NCI-H524 (cell line): ENCODE data around the gene SELENOF.
A peak's percentile ranks its signal among the peaks of the same experiment; 100 is the strongest.

ENCODE experiments used
- DNase-seq, 2 experiments: peaks; one replicate each; lab custom pipeline; 2025; lab: John Stamatoyannopoulos, UW

SELENOF gene

DNA sequence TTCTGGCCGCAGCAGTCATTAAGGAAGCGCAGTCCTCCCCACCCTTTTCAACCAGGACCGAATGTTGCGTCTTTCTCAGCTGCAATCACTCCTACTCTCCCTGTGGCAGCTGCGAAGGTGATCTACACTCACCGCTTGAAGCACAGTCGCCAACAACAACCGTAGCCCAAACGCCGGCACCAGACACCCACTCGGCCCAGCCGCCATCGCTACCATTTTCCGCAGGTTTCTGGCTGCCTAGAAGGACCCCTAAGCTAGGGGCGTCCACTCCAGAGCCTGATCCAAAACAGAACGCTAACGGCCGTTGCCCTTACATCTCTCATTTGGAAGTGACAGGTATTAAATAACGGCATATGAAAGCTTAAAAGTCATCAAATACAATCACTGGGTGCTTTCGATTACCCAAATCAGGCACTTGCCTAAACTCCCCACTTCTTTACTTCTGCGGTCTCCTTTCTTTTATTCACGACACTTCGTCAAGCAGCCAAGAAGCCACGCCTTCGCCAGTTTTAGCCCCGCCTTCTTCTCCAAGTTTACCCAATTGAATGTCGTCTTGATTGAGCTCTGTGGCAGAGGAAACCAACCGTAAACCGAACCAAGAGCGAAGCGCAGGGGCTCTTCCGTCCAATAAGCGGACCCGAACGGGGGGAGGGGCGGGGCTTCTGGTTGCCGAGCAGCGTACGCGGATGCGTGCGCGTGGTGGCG lies at the start of gene SELENOF:
Gene SELENOF (minus strand): TSS at position 231 of the 705 bp plus-strand sequence. CDS start 15 bp downstream, at position 216.
- peak; percentile 98 to 100 for DNase-seq

DNA sequence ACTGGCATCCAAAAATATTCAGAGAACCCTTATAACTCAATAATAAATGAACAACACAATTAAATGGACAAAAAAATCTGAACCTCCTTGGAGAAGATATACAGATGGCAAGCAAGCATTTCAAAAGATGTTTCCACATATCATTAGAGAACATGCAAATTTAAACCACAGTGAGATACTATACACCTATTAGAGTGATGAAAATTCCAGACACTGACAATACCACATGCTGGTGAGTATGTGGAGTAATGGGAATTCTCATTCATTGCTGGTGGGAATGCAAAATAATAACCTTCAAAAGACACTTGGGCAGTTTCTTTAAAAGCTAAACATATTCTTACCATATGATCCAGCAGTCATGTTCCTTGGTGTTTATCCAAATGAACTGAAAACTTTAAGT lies 46.6 kb upstream of the SELENOF start:
- no peak for DNase-seq

DNA sequence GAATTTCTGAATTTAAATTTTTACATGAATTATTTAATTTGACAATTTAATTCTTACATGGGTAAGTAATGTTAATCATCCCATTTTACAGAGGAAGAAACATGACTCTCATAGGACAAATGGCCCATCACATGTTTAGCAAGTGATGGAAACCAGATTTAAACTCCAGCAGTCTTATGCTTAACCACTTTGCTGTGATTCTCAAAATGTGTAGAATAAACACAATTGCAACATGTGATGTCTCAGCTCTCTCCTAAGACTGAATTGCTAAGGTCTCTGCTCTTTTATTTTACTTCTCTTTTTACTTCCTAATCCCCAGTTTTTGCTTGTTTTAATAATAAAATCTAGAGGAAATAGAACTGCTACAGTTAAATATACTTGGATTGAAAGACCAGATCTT lies 43.3 kb upstream of the SELENOF start:
- no peak for DNase-seq

DNA sequence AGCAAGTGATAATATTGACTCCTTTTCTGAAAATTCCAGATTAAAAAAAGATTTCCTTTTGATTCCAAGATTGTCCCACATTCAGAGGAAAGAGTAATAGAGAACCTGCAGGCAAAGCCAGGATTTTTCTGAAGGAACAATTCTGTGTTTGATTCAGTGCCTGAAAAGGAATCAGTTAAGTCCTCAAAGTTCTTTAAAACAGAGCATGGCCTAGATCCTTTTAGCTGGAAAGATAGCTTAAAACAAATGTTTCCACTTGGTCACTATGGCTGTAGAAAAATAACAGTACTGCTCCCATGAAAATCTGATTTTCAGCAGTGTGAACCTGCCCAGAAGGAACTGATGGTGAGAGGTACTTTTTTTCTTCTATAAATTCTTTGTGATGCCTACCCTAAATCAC lies 42.3 kb upstream of the SELENOF start:
- DNase-seq = no peak

DNA sequence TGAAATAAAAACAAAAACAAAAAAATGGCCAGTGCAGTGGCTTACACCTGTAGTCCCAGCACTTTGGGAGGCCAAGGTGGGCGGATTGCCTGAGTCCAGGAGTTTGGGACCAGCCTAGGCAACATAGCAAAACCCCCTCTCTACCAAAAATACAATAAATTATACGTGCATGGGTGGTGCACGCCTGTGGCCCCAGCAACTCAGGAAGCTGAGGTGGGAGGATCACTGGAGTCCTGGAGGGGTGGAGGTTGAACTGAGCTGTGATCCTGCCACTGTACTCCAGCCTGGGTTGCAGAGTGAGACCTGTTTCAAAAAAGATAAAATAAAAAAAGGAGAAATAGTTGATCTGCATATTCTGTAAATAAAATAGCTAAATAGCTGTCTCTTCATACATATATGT lies 41.8 kb upstream of the SELENOF start:
- no peak for DNase-seq

DNA sequence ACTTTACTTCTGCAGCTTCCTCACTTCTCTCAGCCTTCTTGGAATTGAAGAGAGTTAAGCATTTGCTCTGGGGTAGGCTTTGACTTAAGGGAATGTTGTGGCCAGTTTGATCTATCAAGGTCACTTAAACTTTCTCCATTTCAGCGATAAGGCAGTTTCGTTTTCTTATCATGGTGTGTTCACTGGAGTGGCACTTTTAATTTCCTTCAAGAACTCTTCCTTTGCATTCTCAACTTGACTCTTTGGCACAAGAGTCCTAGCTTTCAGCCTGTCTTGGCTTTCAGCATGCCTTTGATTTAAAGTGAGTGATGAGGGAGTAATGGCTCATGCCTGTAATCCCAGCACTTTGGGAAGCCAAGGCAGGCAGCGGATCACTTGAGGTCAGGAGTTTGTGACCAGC lies 39.2 kb upstream of the SELENOF start:
- DNase-seq = no peak

DNA sequence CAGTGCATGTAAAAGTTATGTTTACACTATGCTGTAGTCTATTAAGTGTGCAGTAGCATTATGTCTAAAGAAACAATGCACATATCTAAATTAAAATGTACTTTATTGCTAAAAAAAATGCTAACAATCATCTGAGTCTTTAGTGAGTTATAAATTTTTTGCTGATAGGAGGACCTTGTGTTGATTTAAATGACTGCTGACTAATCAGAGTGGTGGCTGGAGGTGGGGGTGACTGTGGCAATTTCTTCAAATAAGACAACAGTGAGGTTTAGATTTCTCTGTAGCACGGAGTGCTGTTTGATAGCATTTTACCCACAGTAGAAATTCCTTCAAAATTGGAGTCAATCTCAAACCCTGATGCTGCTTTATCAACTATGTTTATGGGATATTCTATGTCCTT lies 37.5 kb upstream of the SELENOF start:
- no peak for DNase-seq

DNA sequence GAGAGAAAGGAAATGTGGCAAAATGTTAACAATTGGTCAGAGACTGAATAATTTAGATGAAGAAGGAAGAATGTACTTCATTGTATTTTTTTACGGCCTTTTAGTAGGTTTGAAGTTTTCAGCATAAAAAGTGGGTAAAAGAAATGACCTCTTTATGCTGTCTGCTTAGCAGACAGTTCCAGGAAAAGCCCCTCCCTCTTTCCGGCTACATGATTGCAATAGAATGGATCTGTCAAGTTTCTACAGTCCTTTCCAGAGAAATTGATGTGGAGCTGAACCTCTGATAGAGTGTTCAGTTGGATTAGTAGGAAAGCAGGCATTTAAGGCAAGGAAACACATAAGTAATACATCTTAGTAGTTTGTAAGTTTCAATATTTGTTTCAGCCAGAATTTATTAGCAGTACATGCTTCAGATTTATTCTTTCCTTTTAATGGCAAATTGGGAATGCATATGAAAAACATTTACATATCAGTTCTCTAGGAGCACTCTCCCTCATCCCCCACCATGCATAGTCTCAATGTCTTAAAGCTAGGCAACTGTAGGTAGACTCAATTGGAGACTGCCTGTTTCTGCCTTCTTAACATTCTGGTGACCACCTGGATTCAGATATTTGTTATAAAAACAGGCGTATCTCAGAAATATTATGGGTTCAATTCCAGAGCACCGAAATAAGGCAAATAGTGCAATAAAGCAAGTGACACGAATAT lies 36.9 kb upstream of the SELENOF start:
- no peak for DNase-seq

DNA sequence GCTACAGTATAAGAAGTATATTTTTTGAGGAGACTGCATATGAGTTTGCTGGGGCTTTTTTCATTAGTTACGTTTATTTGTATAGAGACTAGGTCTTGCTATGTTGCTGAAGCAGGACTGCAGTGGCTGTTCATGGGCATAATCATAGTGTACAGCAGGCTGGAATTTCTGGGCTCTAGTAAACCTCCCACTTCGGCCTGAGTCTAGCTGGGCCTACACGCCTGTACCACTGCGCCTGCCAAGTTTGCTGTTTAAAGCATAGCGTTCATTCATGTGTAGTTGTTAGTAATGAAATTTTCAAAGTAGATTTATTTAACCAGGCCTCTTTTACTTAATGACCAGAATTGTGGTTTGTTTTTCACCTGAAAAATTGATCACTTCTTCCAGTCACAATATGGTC lies 34.3 kb upstream of the SELENOF start:
- DNase-seq = no peak

DNA sequence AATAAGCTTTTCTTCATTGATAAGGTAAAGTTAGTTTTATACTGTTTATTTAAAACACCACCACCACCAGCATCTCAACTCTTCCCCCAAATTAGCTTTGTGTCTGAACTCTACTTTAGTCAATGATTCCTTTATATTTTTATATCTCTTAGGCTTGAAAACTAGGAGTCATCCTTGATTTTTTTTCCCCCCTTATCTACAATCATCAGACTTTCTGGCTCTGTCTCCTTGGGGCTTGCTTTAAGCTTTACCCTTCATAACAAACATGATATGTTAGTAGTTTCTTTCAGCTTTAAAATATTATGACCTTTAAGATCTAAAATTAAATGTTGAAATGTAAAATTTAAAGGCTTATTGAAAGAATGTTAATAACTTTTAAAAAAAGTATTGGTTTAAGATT lies 28.8 kb upstream of the SELENOF start:
- no peak for DNase-seq

DNA sequence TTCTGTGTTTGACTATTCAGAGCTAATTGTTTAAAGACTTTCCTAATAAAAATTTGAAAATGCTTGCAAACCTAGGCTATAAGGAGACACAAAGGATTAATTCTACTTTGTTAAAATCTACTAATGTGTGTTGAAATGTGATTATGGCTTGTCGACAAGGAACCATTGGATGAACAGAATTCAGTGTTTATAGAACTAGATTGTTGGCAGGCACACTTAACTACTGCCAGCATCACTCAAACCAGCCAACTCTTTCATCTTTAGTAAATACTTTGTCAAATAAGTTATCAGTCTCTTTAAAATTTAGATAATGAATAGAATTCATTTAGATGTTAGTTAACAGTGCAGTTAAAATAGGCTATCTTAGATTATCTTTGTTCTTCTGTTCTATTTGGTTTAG lies 28.1 kb upstream of the SELENOF start:
- no peak for DNase-seq

DNA sequence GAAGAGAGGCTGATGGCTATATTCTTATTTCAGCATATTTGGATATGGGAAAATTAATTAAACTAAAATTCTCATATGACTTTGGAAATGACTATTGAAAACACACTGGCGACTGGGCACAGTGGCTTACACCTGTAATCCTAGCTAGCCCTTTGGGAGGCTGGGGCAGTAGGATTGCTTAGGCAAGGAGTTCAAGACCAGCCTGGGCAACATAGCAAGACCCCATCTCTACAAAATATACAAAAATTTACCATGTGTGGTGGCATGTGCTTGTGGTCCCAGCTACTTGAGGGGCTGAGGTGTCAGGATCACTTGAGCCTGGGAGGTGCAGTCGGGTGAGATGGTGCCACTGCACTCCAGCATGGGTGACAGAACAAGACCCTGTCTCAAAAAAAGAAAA lies 26.7 kb upstream of the SELENOF start:
- no peak for DNase-seq

DNA sequence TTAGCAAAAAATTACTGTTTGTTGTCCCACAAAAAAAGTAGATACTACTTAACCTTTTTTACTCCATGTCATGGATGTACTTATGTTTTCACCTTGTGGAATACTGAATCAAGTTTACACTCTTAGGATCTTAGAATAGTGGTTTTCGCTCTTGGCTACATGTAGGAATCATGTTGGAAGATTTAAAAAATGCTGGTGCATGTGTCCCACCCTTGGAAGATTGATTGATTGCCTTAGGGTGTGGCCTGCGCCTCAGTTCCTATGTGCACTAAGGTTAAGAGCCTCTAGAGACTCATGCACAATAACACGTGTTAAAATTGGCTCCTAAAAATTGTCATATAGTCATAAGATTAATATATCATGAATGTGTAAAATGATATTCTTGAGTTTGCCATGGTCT lies 25.5 kb upstream of the SELENOF start:
- no peak for DNase-seq

DNA sequence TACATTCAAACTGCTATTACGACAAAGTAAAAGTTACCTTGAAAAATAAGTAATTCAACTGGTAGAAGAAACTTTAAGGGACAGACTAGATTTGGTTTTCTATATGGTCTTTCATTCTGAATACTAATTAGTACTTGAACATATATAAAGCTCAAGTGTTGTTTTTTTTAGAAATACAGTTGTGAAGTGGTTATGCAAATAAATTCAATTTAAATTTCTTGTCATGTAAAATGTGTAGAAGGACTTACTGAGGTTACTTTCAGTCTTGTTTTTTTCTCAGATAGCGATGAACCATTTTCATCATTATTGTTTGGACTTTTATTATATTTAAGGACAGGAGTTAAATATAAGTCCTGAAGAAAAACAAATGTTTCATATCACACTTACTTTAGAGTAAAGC lies 24.9 kb upstream of the SELENOF start:
- DNase-seq = no peak

DNA sequence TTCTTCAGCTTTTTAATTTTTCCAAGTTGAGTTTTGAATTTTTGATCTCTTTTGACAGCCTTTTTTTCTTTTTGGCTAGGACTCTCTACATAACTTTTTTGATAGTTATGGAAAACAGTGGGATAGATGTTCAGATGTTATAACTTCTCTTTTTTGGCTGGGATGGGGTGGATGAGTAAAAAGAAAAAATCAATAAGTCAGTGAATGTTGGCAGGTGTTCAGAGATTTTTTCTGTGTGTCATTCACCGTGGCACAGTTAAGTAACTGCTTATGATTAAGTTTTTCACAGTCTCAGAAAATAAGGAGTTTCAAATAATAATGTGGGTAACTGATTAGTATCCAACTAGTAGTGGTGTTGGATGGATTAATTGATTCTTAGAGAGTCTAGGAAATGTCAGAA lies 24.5 kb upstream of the SELENOF start:
- DNase-seq = no peak

DNA sequence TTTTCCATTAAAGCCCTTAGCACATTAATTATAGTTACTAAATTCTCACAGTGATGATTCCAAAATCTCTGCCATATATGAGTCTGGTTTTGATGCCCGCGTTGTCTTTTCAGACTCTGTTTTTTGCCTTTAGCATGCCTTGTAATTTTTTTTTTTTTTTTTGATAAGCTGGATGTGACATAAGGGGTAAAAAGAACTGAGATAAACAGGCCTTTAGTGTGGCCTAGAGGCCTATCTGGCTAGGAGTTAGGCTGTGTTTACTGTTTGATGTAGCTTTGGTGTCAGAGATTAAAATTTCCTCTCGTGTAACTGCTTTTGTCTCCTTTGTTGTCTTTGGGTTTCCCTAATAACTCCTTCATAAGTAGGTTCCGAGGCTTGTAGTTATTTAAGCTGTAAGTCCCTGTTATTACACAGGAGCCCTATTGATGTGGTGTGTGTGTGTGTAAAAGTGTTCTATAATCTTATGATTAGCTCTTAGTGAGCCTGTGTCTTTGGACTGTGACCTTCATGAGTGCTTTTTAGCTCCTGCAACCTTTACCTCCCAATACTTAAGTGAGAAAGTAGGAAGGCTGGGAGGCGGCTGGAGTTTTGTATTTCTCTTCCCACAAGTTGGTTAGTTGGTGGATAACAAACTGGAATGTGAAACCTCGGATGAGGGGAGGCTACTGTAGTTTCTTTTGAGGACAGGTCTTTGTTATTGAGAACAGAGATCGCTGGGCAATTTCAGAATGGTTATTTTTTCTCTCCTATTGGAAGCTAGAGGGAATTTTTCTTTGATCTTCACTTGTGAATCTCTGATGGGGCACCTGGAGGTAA lies 19.8 kb upstream of the SELENOF start:
- DNase-seq = no peak

DNA sequence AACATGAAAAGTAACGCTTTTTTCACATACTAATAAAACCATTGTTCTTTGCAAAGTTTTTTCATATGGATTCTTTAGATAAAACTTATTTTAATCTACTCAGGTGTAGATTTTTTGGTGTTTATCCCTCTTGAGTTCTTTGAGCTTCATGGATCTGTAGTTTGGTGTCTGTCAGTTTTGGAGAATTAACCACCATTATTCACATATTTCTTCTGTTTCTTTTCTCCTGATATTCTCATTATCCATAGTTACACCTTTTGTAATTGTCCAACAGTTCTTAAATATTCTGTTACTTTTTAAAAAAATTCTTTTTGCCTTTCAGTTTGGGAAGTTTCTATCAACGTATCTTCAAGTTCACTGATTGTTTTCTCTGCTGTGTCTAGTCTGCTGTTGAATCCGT lies 19.1 kb upstream of the SELENOF start:
- DNase-seq = no peak

DNA sequence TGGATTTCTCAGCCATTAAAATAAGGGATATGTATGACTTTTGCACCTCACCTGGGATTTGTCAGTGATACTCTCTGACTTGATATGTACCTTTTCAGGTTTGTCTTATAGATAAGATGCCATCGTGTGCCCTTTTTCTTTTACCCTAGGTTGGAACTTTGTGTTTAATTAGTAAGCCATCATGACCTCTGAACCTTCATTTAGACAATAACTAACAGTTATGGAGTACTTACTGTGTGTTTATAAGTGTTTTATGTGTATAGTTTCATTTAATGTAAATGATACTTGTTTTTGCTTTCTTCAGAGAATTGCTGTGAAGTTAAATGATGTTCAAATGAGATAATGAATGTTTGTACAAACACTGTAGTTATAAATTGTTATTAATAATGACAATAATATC lies 14.9 kb upstream of the SELENOF start:
- no peak for DNase-seq

DNA sequence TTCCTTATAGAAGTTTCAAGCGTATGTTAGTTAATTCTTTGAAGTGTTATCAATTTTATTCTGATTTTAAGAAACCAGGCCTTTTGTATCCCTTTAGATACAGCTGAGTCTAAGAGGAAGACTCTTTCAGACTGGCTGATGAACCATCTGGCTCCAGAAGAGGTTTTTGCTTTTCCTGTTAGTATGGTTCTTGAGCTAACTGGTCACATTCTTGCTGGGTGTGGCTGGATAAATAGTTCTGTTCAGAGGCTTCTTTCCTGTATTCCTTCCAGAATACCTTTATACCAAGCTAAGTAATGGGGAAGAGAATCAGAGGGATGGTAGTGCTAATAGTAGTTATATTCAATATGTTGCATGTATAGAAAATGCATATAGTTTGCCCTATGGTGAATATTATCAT lies 13.0 kb upstream of the SELENOF start:
- DNase-seq = no peak

DNA sequence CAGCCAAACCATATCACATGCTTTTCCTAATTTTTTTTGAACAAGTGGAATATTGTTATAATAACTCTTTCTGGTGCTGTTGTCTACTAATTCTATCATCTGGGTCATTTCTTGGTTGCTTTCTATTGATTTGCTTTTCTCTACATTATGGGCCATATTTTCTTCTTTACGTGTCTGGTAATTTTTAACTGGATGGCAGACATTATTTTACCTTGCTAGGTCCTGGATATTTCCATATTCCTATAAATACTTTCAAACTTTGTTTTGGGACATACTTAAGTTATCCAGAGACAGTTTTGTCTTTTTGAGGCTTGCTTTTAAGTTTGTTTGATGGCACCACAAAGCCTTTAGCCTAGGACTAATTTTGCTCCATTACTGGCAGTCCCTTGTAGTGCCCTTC lies 11.8 kb upstream of the SELENOF start:
- DNase-seq = no peak

DNA sequence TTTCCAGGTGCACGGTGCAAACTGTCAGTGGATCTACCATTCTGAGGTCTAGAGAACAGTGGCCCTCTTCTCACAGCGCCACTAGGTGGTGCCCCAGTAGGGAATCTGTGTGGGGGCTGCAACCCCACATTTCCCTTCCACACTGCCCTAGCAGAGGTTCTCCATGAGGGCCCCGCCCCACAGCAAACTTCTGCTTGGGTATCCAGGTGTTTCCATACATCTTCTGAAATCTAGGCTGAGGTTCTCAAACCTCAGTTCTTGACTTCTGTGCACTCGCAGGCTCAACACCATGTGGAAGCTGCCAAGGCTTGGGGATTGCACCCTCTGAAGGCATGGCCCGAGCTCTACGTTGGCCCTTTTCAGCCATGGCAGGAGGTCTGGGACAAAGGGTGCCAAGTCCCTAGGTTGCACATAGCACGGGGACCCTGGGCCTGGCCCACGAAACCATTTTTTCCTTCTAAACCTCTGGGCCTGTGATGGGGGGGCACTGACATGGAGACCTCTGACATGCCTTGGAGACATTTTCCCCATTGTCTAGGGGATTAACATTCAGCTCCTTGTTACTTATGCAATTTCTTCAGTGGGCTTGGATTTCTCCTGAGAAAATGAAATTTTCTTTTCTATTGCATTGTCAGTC lies 10.5 kb upstream of the SELENOF start:
- DNase-seq = no peak

DNA sequence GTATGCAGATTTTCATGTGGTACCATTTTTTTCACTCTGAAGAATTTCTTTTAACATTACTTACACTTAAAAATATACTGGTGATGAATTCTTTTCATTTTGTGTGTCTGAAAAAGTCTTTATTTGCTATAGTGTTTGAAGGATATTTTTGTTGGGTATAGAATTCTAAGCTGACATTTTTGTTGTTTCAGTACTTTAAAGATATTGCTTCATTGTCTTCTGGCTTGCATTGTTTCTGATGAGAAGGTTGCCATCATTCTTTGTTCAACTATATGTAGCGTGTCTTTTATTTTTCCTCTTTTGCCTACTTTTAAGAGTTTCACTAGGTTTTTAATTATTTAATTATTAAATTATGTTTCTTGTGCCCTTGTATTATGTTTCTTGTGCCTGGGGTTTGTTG lies 8.5 kb upstream of the SELENOF start:
- DNase-seq = no peak

DNA sequence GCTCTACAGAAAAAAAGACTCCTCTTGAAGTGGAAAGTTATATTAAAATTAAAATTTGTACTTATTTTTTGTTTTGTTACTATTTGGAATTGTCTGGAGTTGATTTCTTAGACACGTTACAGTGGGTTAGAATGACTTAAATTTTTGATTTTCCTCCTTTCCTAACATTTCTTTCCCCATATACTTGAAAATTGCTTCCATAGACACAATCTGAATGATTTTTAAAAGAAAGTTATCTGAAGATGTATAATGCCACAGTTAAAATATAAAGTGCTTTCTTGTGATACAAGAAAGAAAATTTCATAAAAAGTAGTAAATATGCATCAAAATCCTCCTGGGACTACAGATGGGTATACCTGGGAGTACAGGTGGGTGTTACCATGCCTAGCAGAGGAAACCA lies 2.8 kb upstream of the SELENOF start:
- DNase-seq = no peak
